ENCODE data around the gene SAMSN1. TPM values are rescaled to one million over a fixed set of nuclear protein-coding genes. Genes with fewer than 3 reads are reported as not detected.
"Not testable (repeated sequence)": the region's sequence is repeated elsewhere in the genome, so short reads cannot be mapped to it uniquely, and the experiment has no call there.

Gene SAMSN1
- total RNA-seq, 2 donors from 2014 or later: 1.4 TPM; not detected in 1

- 93% methylated on average over 1 of the region's 1 CpG; no CpG with 5 or more reads in 1 of the 2 experiments for WGBS, 2 experiments (ENCODE audit: insufficient coverage in 1 of 2, insufficient read length in 1 of 2)
- no peak overlapping the region for H3K4me3 ChIP-seq (ENCODE audit: low read length)
- TF ChIP-seq CTCF (conservative IDR thresholded peaks at IDR 0.05): no peak
- no peak overlapping the region for H3K9ac ChIP-seq (ENCODE audit: extremely low read depth, low read length, poor library complexity, severe bottlenecking)
- Mint-ChIP-seq H3K27ac (no peak overlapping the region), H3K4me3 (no peak overlapping the region), H3K27me3 (ENCODE audit: insufficient read depth) (no peaks in the 10 kb centered on the region), H3K9me3 (no peaks in the 10 kb centered on the region), H3K4me1 (no peaks in the 10 kb centered on the region), H3K36me3 (ENCODE audit: low read depth) (no peaks in the 10 kb centered on the region)
- no peaks in the 10 kb centered on the region for H3K27me3 ChIP-seq (ENCODE audit: control insufficient read depth, insufficient read depth, low read length, poor library complexity, severe bottlenecking)
- H3K36me3 ChIP-seq (ENCODE audit: control insufficient read depth, insufficient read depth, low read length): no peaks in the 10 kb centered on the region
- H3K4me1 ChIP-seq (ENCODE audit: control insufficient read depth, insufficient read depth, low read length): no peaks in the 10 kb centered on the region
- DNase-seq: no peak
- no peak overlapping the region for H3K27ac ChIP-seq (ENCODE audit: low read depth, low read length)
- H3K9me3 ChIP-seq (ENCODE audit: control insufficient read depth, low read length): no peaks in the 10 kb centered on the region
Measured at GRCh38 chr21:14513804-14514203, 32.3 kb downstream of the SAMSN1 start.

- not testable (repeated sequence) for H3K27me3 ChIP-seq (ENCODE audit: control insufficient read depth, insufficient read depth, low read length, poor library complexity, severe bottlenecking); DNase-seq; H3K9me3 Mint-ChIP-seq; H3K4me3 Mint-ChIP-seq; H3K9me3 ChIP-seq (ENCODE audit: control insufficient read depth, low read length); H3K9ac ChIP-seq (ENCODE audit: extremely low read depth, low read length, poor library complexity, severe bottlenecking); H3K27ac ChIP-seq (ENCODE audit: low read depth, low read length); H3K4me1 Mint-ChIP-seq; H3K27ac Mint-ChIP-seq; H3K4me3 ChIP-seq (ENCODE audit: low read length); H3K27me3 Mint-ChIP-seq (ENCODE audit: insufficient read depth); H3K4me1 ChIP-seq (ENCODE audit: control insufficient read depth, insufficient read depth, low read length); H3K36me3 ChIP-seq (ENCODE audit: control insufficient read depth, insufficient read depth, low read length); H3K36me3 Mint-ChIP-seq (ENCODE audit: low read depth)
- WGBS, 2 experiments (ENCODE audit: insufficient coverage in 1 of 2, insufficient read length in 1 of 2): 81 to 88% methylated on average over 2 of the region's 2 CpGs
Measured at GRCh38 chr21:14506859-14507457, 39.2 kb downstream of the SAMSN1 start.

- H3K27ac Mint-ChIP-seq: no peak overlapping the region
- no peaks in the 10 kb centered on the region for H3K36me3 Mint-ChIP-seq (ENCODE audit: low read depth)
Measured at GRCh38 chr21:14500873-14501272, 45.2 kb downstream of the SAMSN1 start.

More at GRCh38 chr21:14500873-14501272, 45.2 kb downstream of the SAMSN1 start:
- DNase-seq: no peak
- no peaks in the 10 kb centered on the region for H3K27me3 Mint-ChIP-seq (ENCODE audit: insufficient read depth)
- no peaks in the 10 kb centered on the region for H3K4me1 ChIP-seq (ENCODE audit: control insufficient read depth, insufficient read depth, low read length)
- no peaks in the 10 kb centered on the region for H3K36me3 ChIP-seq (ENCODE audit: control insufficient read depth, insufficient read depth, low read length)
- 92 to 100% methylated on average over 1 to 2 of the region's 2 CpGs for WGBS, 2 experiments (ENCODE audit: insufficient coverage in 1 of 2, insufficient read length in 1 of 2)
- no peak overlapping the region for H3K4me3 Mint-ChIP-seq
- no peaks in the 10 kb centered on the region for H3K9me3 ChIP-seq (ENCODE audit: control insufficient read depth, low read length)
- no peaks in the 10 kb centered on the region for H3K9me3 Mint-ChIP-seq
- no peak for TF ChIP-seq CTCF (conservative IDR thresholded peaks at IDR 0.05)
- H3K9ac ChIP-seq (ENCODE audit: extremely low read depth, low read length, poor library complexity, severe bottlenecking): no peak overlapping the region
- no peaks in the 10 kb centered on the region for H3K27me3 ChIP-seq (ENCODE audit: control insufficient read depth, insufficient read depth, low read length, poor library complexity, severe bottlenecking)
- no peak overlapping the region for H3K4me3 ChIP-seq (ENCODE audit: low read length)
- H3K4me1 Mint-ChIP-seq: peaks cover 5% of the 10 kb centered on the region
- no peak overlapping the region for H3K27ac ChIP-seq (ENCODE audit: low read depth, low read length)
